Jurkat, Clone E6-1 (cell line): Measurements from ENCODE around the gene GPC6.
A peak's percentile ranks its signal among the peaks of the same experiment; 100 is the strongest.
"Not testable (repeated sequence)": the region's sequence is repeated elsewhere in the genome, so short reads cannot be mapped to it uniquely, and the experiment has no call there.

Source experiments
- DNase-seq: peaks from one replicate; pipeline ENCODE4 v3.0.0-alpha.2; 2011; ENCODE audit warnings: low read depth, low spot score
- H3K4me3 ChIP-seq: 2 replicates; pipeline ENCODE4 v1.5.1; 2011; ENCODE audit warnings: mild to moderate bottlenecking, low read length, control low read depth, moderate library complexity

The GPC6 gene

GRCh38 chr13:93407551-93407950, 180.9 kb downstream of the GPC6 start:
- no peak overlapping the region for H3K4me3 ChIP-seq
- DNase-seq: no peak

GRCh38 chr13:93409001-93409400, 182.4 kb downstream of the GPC6 start:
- no peak overlapping the region for H3K4me3 ChIP-seq
- no peak for DNase-seq

- no peak overlapping the region for H3K4me3 ChIP-seq
- DNase-seq: no peak
These were observed 183.2 kb downstream of the GPC6 start for GRCh38 chr13:93409816-93410215.

- DNase-seq: no peak
- H3K4me3 ChIP-seq: no peak overlapping the region
These were observed 184.6 kb downstream of the GPC6 start for GRCh38 chr13:93411186-93411680.

- no peak overlapping the region for H3K4me3 ChIP-seq
These were observed 186.1 kb downstream of the GPC6 start for GRCh38 chr13:93412676-93413075.

GRCh38 chr13:93413972-93414717, 187.5 kb downstream of the GPC6 start:
- H3K4me3 ChIP-seq: no peak overlapping the region

More at GRCh38 chr13:93412676-93413075, 186.1 kb downstream of the GPC6 start:
- no peak for DNase-seq

GRCh38 chr13:93416736-93417355, 190.2 kb downstream of the GPC6 start:
- DNase-seq: no peak

More at GRCh38 chr13:93413972-93414717, 187.5 kb downstream of the GPC6 start:
- no peak for DNase-seq

GRCh38 chr13:93418398-93418797, 191.8 kb downstream of the GPC6 start:
- no peak overlapping the region for H3K4me3 ChIP-seq
- no peak for DNase-seq

More at GRCh38 chr13:93416736-93417355, 190.2 kb downstream of the GPC6 start:
- H3K4me3 ChIP-seq: no peak overlapping the region

- no peak overlapping the region for H3K4me3 ChIP-seq
- no peak for DNase-seq
These were observed 193.6 kb downstream of the GPC6 start for GRCh38 chr13:93420206-93420605.

GRCh38 chr13:93420887-93421286, 194.3 kb downstream of the GPC6 start:
- no peak overlapping the region for H3K4me3 ChIP-seq
- DNase-seq: no peak

GRCh38 chr13:93422980-93423543, 196.5 kb downstream of the GPC6 start:
- no peak overlapping the region for H3K4me3 ChIP-seq
- no peak for DNase-seq

- DNase-seq: no peak
- no peak overlapping the region for H3K4me3 ChIP-seq
These were observed 198.8 kb downstream of the GPC6 start for GRCh38 chr13:93425411-93425810.

- no peak for DNase-seq
- H3K4me3 ChIP-seq: no peak overlapping the region
These were observed 203.8 kb downstream of the GPC6 start for GRCh38 chr13:93430381-93430780.

- no peak for DNase-seq
- no peak overlapping the region for H3K4me3 ChIP-seq
These were observed 209.0 kb downstream of the GPC6 start for GRCh38 chr13:93435651-93436050.

GRCh38 chr13:93437081-93437480, 210.5 kb downstream of the GPC6 start:
- H3K4me3 ChIP-seq: no peak overlapping the region
- DNase-seq: no peak

- DNase-seq: no peak
- H3K4me3 ChIP-seq: no peak overlapping the region
These were observed 219.6 kb downstream of the GPC6 start for GRCh38 chr13:93446238-93446637.

- DNase-seq: no peak
- no peak overlapping the region for H3K4me3 ChIP-seq
These were observed 223.6 kb downstream of the GPC6 start for GRCh38 chr13:93450191-93450621.

GRCh38 chr13:93450761-93451160, 224.2 kb downstream of the GPC6 start:
- DNase-seq: no peak
- no peak overlapping the region for H3K4me3 ChIP-seq

- not testable (repeated sequence) for H3K4me3 ChIP-seq, DNase-seq
These were observed 228.1 kb downstream of the GPC6 start for GRCh38 chr13:93454676-93455235.

GRCh38 chr13:93455861-93456260, 229.3 kb downstream of the GPC6 start:
- peak; percentile 92 for DNase-seq
- no peak overlapping the region for H3K4me3 ChIP-seq
